Activated CD4-positive, alpha-beta T cell treated with anti-CD3 and anti-CD28 coated beads, Interleukin-2, amount 10 ng/mL, durations not matched to agents 7 days and 5 days (primary cell): ENCODE measurements around the gene EFHD1. TPM values are rescaled to one million over a fixed set of nuclear protein-coding genes. Genes with fewer than 3 reads are reported as not detected.
"Not testable (repeated sequence)": the region's sequence is repeated elsewhere in the genome, so short reads cannot be mapped to it uniquely, and the experiment has no call there.

ENCODE experiments used
- CTCF ChIA-PET: fragments of 350-600 bp; sonication (Branson Sonifier 250); formaldehyde crosslinking; loops from one replicate; lab custom pipeline; 2021; ENCODE audit warnings: antibody characterized with exemption; lab: Charles Lee
- POLR2A ChIA-PET: fragments of 350-600 bp; sonication (Branson Sonifier 250); formaldehyde crosslinking; loops from one replicate; lab custom pipeline; 2021; ENCODE audit warnings: antibody characterized with exemption; lab: Charles Lee
- DNase-seq: peaks from one replicate; pipeline ENCODE4 v3.0.0-alpha.2; 2020
- H3K27ac Mint-ChIP-seq: one replicate; pipeline ENCODE4 v1.8.0; 2021; ENCODE audit warnings: mild to moderate bottlenecking, moderate library complexity, mixed read lengths
- H3K27me3 Mint-ChIP-seq: one replicate; pipeline ENCODE4 v1.8.0; 2021; ENCODE audit warnings: mixed read lengths
- H3K36me3 Mint-ChIP-seq: one replicate; pipeline ENCODE4 v1.8.0; 2021; ENCODE audit warnings: low read depth, mixed read lengths
- H3K4me1 Mint-ChIP-seq: one replicate; pipeline ENCODE4 v1.8.0; 2021; ENCODE audit warnings: mixed read lengths
- H3K4me3 Mint-ChIP-seq: one replicate; pipeline ENCODE4 v1.8.0; 2021; ENCODE audit warnings: mild to moderate bottlenecking, moderate library complexity, mixed read lengths
- H3K9me3 Mint-ChIP-seq: one replicate; pipeline ENCODE4 v1.8.0; 2021; ENCODE audit warnings: mixed read lengths
- total RNA-seq, 2 experiments: library from RNA; stranded (reverse); gene quantifications; one replicate each; pipeline ENCODE4 v1.2.3, GENCODE V29; 2021

EFHD1 gene
- total RNA-seq, 2 experiments from 2014 or later, result 0.32 to 0.50 TPM

- Mint-ChIP-seq H3K9me3 (no peaks in the 10 kb centered on the region), H3K4me3 (no peak overlapping the region), H3K27ac (no peak overlapping the region), H3K36me3 (no peaks in the 10 kb centered on the region), H3K4me1 (no peaks in the 10 kb centered on the region), H3K27me3 (peaks cover 4% of the 10 kb centered on the region)
- no peak for DNase-seq
- ChIA-PET POLR2A (interaction anchor here (0.5 kb wide), 1 partner anchor 10 kb away, joined by 3 read pairs; no protein-coding TSS in a partner anchor), CTCF (no interaction called here)
Measured at GRCh38 chr2:232667989-232668583, 34.7 kb downstream of the EFHD1 start.

GRCh38 chr2:232668805-232669444, 35.5 kb downstream of the EFHD1 start:
- Mint-ChIP-seq H3K4me3 (no peak overlapping the region), H3K4me1 (no peaks in the 10 kb centered on the region), H3K36me3 (no peaks in the 10 kb centered on the region), H3K27me3 (peaks cover 6% of the 10 kb centered on the region), H3K9me3 (no peaks in the 10 kb centered on the region), H3K27ac (no peak overlapping the region)
- CTCF ChIA-PET, result no interaction called here
- POLR2A ChIA-PET, result no interaction called here
- DNase-seq, result no peak

- POLR2A ChIA-PET, result no interaction called here
- DNase-seq, result no peak
- H3K9me3 Mint-ChIP-seq, result no peaks in the 10 kb centered on the region
- CTCF ChIA-PET, result interaction anchor here (0.6 kb wide), 1 partner anchor 1173 kb away, joined by 3 read pairs; no protein-coding TSS in a partner anchor
- H3K4me3 Mint-ChIP-seq, result no peak overlapping the region
- H3K27ac Mint-ChIP-seq, result no peak overlapping the region
- no peaks in the 10 kb centered on the region for H3K36me3 Mint-ChIP-seq
- H3K27me3 Mint-ChIP-seq, result peaks cover 6% of the 10 kb centered on the region
- H3K4me1 Mint-ChIP-seq, result peaks cover 5% of the 10 kb centered on the region
Measured at GRCh38 chr2:232672588-232672987, 39.2 kb downstream of the EFHD1 start.

- ChIA-PET POLR2A (no interaction called here), CTCF (no interaction called here)
- Mint-ChIP-seq H3K4me1 (peaks cover 5% of the 10 kb centered on the region), H3K27me3 (peaks cover 7% of the 10 kb centered on the region), H3K9me3 (no peaks in the 10 kb centered on the region), H3K36me3 (no peaks in the 10 kb centered on the region), H3K4me3 (no peak overlapping the region), H3K27ac (no peak overlapping the region)
- no peak for DNase-seq
Measured at GRCh38 chr2:232674491-232674890, 41.1 kb downstream of the EFHD1 start.

GRCh38 chr2:232675381-232675780, 42.0 kb downstream of the EFHD1 start:
- Mint-ChIP-seq H3K36me3 (no peaks in the 10 kb centered on the region), H3K4me3 (no peak overlapping the region), H3K27ac (no peak overlapping the region), H3K9me3 (no peaks in the 10 kb centered on the region), H3K4me1 (peaks cover 5% of the 10 kb centered on the region), H3K27me3 (peaks cover 11% of the 10 kb centered on the region)
- DNase-seq, result no peak
- ChIA-PET CTCF (no interaction called here), POLR2A (no interaction called here)

GRCh38 chr2:232680006-232680405, 46.6 kb downstream of the EFHD1 start:
- Mint-ChIP-seq H3K27ac (no peak overlapping the region), H3K27me3 (peaks cover 25% of the 10 kb centered on the region), H3K4me1 (peaks cover 5% of the 10 kb centered on the region), H3K36me3 (no peaks in the 10 kb centered on the region), H3K9me3 (no peaks in the 10 kb centered on the region), H3K4me3 (no peak overlapping the region)
- POLR2A ChIA-PET, result no interaction called here
- no peak for DNase-seq
- CTCF ChIA-PET, result interaction anchor here (0.6 to 0.9 kb wide), 3 partner anchors 14 to 446 kb away, joined by 3 read pairs; no protein-coding TSS in a partner anchor

GRCh38 chr2:232681527-232681926, 48.1 kb downstream of the EFHD1 start:
- no peak for DNase-seq
- CTCF ChIA-PET, result no interaction called here
- Mint-ChIP-seq H3K27me3 (peaks cover 25% of the 10 kb centered on the region), H3K9me3 (no peaks in the 10 kb centered on the region), H3K27ac (no peak overlapping the region), H3K36me3 (no peaks in the 10 kb centered on the region), H3K4me1 (peaks cover 1% of the 10 kb centered on the region), H3K4me3 (no peak overlapping the region)
- POLR2A ChIA-PET, result no interaction called here

- no peak overlapping the region for H3K4me3 Mint-ChIP-seq
- DNase-seq, result no peak
- no peaks in the 10 kb centered on the region for H3K9me3 Mint-ChIP-seq
- ChIA-PET POLR2A (no interaction called here), CTCF (no interaction called here)
- peaks cover 25% of the 10 kb centered on the region for H3K27me3 Mint-ChIP-seq
- no peak overlapping the region for H3K27ac Mint-ChIP-seq
- no peaks in the 10 kb centered on the region for H3K36me3 Mint-ChIP-seq
- H3K4me1 Mint-ChIP-seq, result no peaks in the 10 kb centered on the region
Measured at GRCh38 chr2:232683368-232683767, 50.0 kb downstream of the EFHD1 start.

- H3K27me3 Mint-ChIP-seq, result peaks cover 19% of the 10 kb centered on the region
- H3K4me1 Mint-ChIP-seq, CTCF ChIA-PET, H3K4me3 Mint-ChIP-seq, DNase-seq, H3K36me3 Mint-ChIP-seq, H3K9me3 Mint-ChIP-seq, POLR2A ChIA-PET, H3K27ac Mint-ChIP-seq: not testable (repeated sequence)
Measured at GRCh38 chr2:232685391-232685790, 52.0 kb downstream of the EFHD1 start.

- no peak overlapping the region for H3K27ac Mint-ChIP-seq
- H3K4me1 Mint-ChIP-seq, result no peaks in the 10 kb centered on the region
- no peaks in the 10 kb centered on the region for H3K36me3 Mint-ChIP-seq
- no peak for DNase-seq
- H3K27me3 Mint-ChIP-seq, result peaks cover 6% of the 10 kb centered on the region
- no peak overlapping the region for H3K4me3 Mint-ChIP-seq
- ChIA-PET CTCF (interaction anchor here (0.6 kb wide), 2 partner anchors 81 to 1739 kb away, joined by 3 to 4 read pairs; no protein-coding TSS in a partner anchor), POLR2A (no interaction called here)
- no peaks in the 10 kb centered on the region for H3K9me3 Mint-ChIP-seq
Measured at GRCh38 chr2:232687382-232688160, 54.2 kb downstream of the EFHD1 start.

GRCh38 chr2:232688201-232688600, 54.8 kb downstream of the EFHD1 start:
- CTCF ChIA-PET, result interaction anchor here (0.6 to 1.2 kb wide), 4 partner anchors 16 to 81 kb away, joined by 3 to 5 read pairs (median 3); no protein-coding TSS in a partner anchor
- H3K27me3 Mint-ChIP-seq, result peaks cover 6% of the 10 kb centered on the region

GRCh38 chr2:232689152-232689910, 55.9 kb downstream of the EFHD1 start:
- H3K9me3 Mint-ChIP-seq, result no peaks in the 10 kb centered on the region

More at GRCh38 chr2:232688201-232688600, 54.8 kb downstream of the EFHD1 start:
- POLR2A ChIA-PET, result no interaction called here
- Mint-ChIP-seq H3K36me3 (no peaks in the 10 kb centered on the region), H3K4me3 (no peak overlapping the region), H3K4me1 (no peaks in the 10 kb centered on the region), H3K27ac (no peak overlapping the region), H3K9me3 (no peaks in the 10 kb centered on the region)
- DNase-seq, result no peak

More at GRCh38 chr2:232689152-232689910, 55.9 kb downstream of the EFHD1 start:
- Mint-ChIP-seq H3K27me3 (no peaks in the 10 kb centered on the region), H3K4me3 (no peak overlapping the region), H3K27ac (no peak overlapping the region), H3K36me3 (no peaks in the 10 kb centered on the region), H3K4me1 (no peaks in the 10 kb centered on the region)
- ChIA-PET POLR2A (no interaction called here), CTCF (interaction anchor here (0.9 to 1.2 kb wide), 3 partner anchors 13 to 27 kb away, joined by 3 to 4 read pairs (median 3); no protein-coding TSS in a partner anchor)
- no peak for DNase-seq
